ENCODE results near the gene ESYT1. TPM values are rescaled to one million over a fixed set of nuclear protein-coding genes. Genes with fewer than 3 reads are reported as not detected.

The ESYT1 gene
- total and polyA plus RNA-seq, 9 of the 15 experiments (the other 6 are each of a cell fraction or from before 2014, with no cell fraction given): 132 to 420 (median 164) TPM

GRCh38 chr12:56104815-56105608, 23.1 kb upstream of the ESYT1 start (continued):
- TF ChIP-seq ZNF551 (CRISPR knock-in tag; IDR thresholded peaks at IDR 0.05) (no peak), NCOA2 (IDR thresholded peaks at IDR 0.05; ENCODE audit: partially characterized antibody in 2 of 2) (no peak), SMAD2 (IDR thresholded peaks at IDR 0.05; ENCODE audit: low read depth, low read length) (no peak), OTX1 (CRISPR knock-in tag; IDR thresholded peaks at IDR 0.05) (0 out of 2 replicates have a peak, but pooled peaks have one; percentile 12), ZBTB43 (CRISPR knock-in tag; IDR thresholded peaks at IDR 0.05) (0 out of 2 replicates have a peak, but pooled peaks have one; percentile 18), TOE1 (IDR thresholded peaks at IDR 0.05; ENCODE audit: borderline replicate concordance) (peak; percentile 12; the same call in 1 of the 2 replicates), TOE1 (CRISPR knock-in tag; IDR thresholded peaks at IDR 0.05; ENCODE audit: borderline replicate concordance, low read depth) (peak; percentile 19; the same call in 1 of the 2 replicates), ZBTB5 (IDR thresholded peaks at IDR 0.05) (0 out of 2 replicates have a peak, but pooled peaks have one; percentile 38), JUN (IDR thresholded peaks at IDR 0.05; ENCODE audit: borderline replicate concordance, low read depth, low read length) (no peak; the same call in 1 of the 2 replicates), JUN (CRISPR knock-in tag; IDR thresholded peaks at IDR 0.05; ENCODE audit: borderline replicate concordance) (peak; percentile 41; the same call in 1 of the 2 replicates), TFE3 (CRISPR knock-in tag; IDR thresholded peaks at IDR 0.05) (no peak; the same call in 1 of the 2 replicates), NBN (IDR thresholded peaks at IDR 0.05; ENCODE audit: low read depth) (0 out of 2 replicates have a peak, but pooled peaks have one; percentile 8), DEAF1 (CRISPR knock-in tag; IDR thresholded peaks at IDR 0.05) (no peak), EP400 (IDR thresholded peaks at IDR 0.05) (peak; percentile 60), ZBED1 (IDR thresholded peaks at IDR 0.05) (peak; percentile 0; the same call in 1 of the 2 replicates), CTCF (IDR thresholded peaks at IDR 0.05 in 2 of 3, conservative IDR thresholded peaks at IDR 0.05 in 1 of 3; ENCODE audit: insufficient read depth in 2 of 3, low read depth in 1 of 3, low read length in 3 of 3) (peak; percentile 19 to 28 (median 24); a peak in 1 of 6 replicates), ZKSCAN1 (IDR thresholded peaks at IDR 0.05; ENCODE audit: low read depth, low read length) (no peak)

All from K562 (cell line).